HCT116 (cell line): ENCODE measurements around the gene IFI35. TPM values are rescaled to one million over a fixed set of nuclear protein-coding genes. Genes with fewer than 3 reads are reported as not detected.

ENCODE experiments used
- ATAC-seq: fragments of 200-7000 bp; cut with Tn5 transposase; 2 replicates; pipeline ENCODE4 v1.9.1; 2020; ENCODE audit warnings: mild to moderate bottlenecking, moderate library complexity
- BruUV-seq: library from RNA; stranded (reverse); fragments of 400-500 nt; replicated peaks from 2 replicates; lab custom pipeline; 2021; lab: Mats Ljungman, UMichigan
- CTCF ChIA-PET: fragments of 300-600 bp; sonication (Branson Sonifier 250); formaldehyde crosslinking; loops from one replicate; lab custom pipeline; 2021; ENCODE audit warnings: antibody characterized with exemption; lab: Charles Lee
- POLR2A ChIA-PET: fragments of 300-600, 350-600 bp; sonication (Branson Sonifier 250); formaldehyde crosslinking; loops from one replicate; lab custom pipeline; 2021; ENCODE audit warnings: antibody characterized with exemption; lab: Charles Lee
- RAD21 ChIA-PET, 2 experiments: fragments of 300-600 bp; sonication (Branson Sonifier 250); formaldehyde crosslinking; loops; one replicate each; lab custom pipeline; 2023; ENCODE audit warnings: low total read pairs in 2 of 2; ENCODE audit not compliant: uncharacterized antibody in 2 of 2, unreplicated experiment in 2 of 2, low non-redundant PET in 1 of 2; lab: Charles Lee
- DNase-seq: peaks from one replicate; pipeline ENCODE4 v3.0.0-alpha.2; 2010; ENCODE audit warnings: low read depth, low spot score
- H2AFZ ChIP-seq: fragments of 200-600 bp; shearing (Covaris generic), sonication (generic); 2 replicates; pipeline ENCODE4 v1.6.1; 2017; ENCODE audit warnings: low read depth, mixed run types, mixed read lengths, antibody characterized with exemption, low read length; ENCODE audit not compliant: poor library complexity, severe bottlenecking
- H3K27ac ChIP-seq: 2 replicates; pipeline ENCODE4 v1.5.1; 2012; ENCODE audit warnings: low read depth, low read length
- H3K27me3 ChIP-seq: fragments of 200-600 bp; sonication (generic); 2 replicates; pipeline ENCODE4 v1.6.1; 2016; ENCODE audit warnings: mixed run types, low read length, mixed read lengths; ENCODE audit not compliant: insufficient read depth
- H3K36me3 ChIP-seq, 2 experiments: fragments of 200-500 bp in 1 of 2; fragments of 200-600 bp in 1 of 2; sonication (Bioruptor generic) in 1 of 2; sonication (generic) in 1 of 2; 2 replicates each; pipeline versions ENCODE4 v1.5.1 to v1.6.1; 2014 to 2016; ENCODE audit warnings: low read length in 2 of 2, inconsistent platforms in 1 of 2, mixed read lengths in 1 of 2, mixed run types in 1 of 2; ENCODE audit not compliant: insufficient read depth in 2 of 2, control insufficient read depth in 1 of 2
- H3K4me1 ChIP-seq, 2 experiments: fragments of 200-600 bp in 1 of 2; sonication (generic) in 1 of 2; 2 replicates each; pipeline versions ENCODE4 v1.5.1 to v1.6.1; 2012 to 2017; ENCODE audit warnings: low read length in 2 of 2, inconsistent platforms in 1 of 2, mild to moderate bottlenecking in 1 of 2, mixed read lengths in 1 of 2, mixed run types in 1 of 2, moderate library complexity in 1 of 2; ENCODE audit not compliant: insufficient read depth in 2 of 2, control insufficient read depth in 1 of 2
- H3K4me2 ChIP-seq: fragments of 200-600 bp; sonication (generic); 2 replicates; pipeline ENCODE4 v1.6.1; 2017; ENCODE audit warnings: mixed run types, low read length, mixed read lengths
- H3K4me3 ChIP-seq, 2 experiments: fragments of 200-600 bp in 1 of 2; sonication (generic) in 1 of 2; replicated peaks in 1 of 2; 2 replicates each; pipeline ENCODE4 v1.5.1; 2011 to 2016; ENCODE audit warnings: low read length in 2 of 2, control low read depth in 1 of 2, low read depth in 1 of 2, mild to moderate bottlenecking in 1 of 2, mixed read lengths in 1 of 2, mixed run types in 1 of 2
- H3K79me2 ChIP-seq: fragments of 200-600 bp; sonication (generic); 2 replicates; pipeline ENCODE4 v1.6.1; 2017; ENCODE audit warnings: mild to moderate bottlenecking, mixed run types, low read length, moderate library complexity, mixed read lengths; ENCODE audit not compliant: insufficient read depth
- H3K9ac ChIP-seq: fragments of 200-600 bp; sonication (generic); 2 replicates; pipeline ENCODE4 v1.6.1; 2016; ENCODE audit warnings: low read length, mixed read lengths
- H3K9me2 ChIP-seq: fragments of 200-600 bp; sonication (generic), shearing (Covaris generic); 2 replicates; pipeline ENCODE4 v1.6.1; 2017; ENCODE audit warnings: mixed run types, mild to moderate bottlenecking, moderate library complexity; ENCODE audit not compliant: insufficient read depth
- H3K9me3 ChIP-seq, 2 experiments: fragments of 200-500 bp in 1 of 2; fragments of 200-600 bp in 1 of 2; sonication (Bioruptor generic) in 1 of 2; sonication (generic) in 1 of 2; 2 replicates each; pipeline ENCODE4 v1.6.1; 2014 to 2017; ENCODE audit warnings: low read length in 2 of 2, mixed read lengths in 2 of 2, inconsistent platforms in 1 of 2, low read depth in 1 of 2, mild to moderate bottlenecking in 1 of 2, mixed run types in 1 of 2, moderate library complexity in 1 of 2; ENCODE audit not compliant: control insufficient read depth in 1 of 2, insufficient read depth in 1 of 2
- H4K20me1 ChIP-seq: fragments of 200-600 bp; sonication (generic), shearing (Covaris generic); 2 replicates; pipeline ENCODE4 v1.6.1; 2017; ENCODE audit warnings: mixed run types, mild to moderate bottlenecking, moderate library complexity; ENCODE audit not compliant: insufficient read depth
- CEBPB ChIP-seq: IDR thresholded peaks from 2 replicates; pipeline ENCODE4 v1.6.1; 2012; ENCODE audit warnings: low read depth
- CTCF ChIP-seq, 3 experiments: fragments of 200-600 bp in 1 of 3; sonication (generic) in 1 of 3; IDR thresholded peaks in 2 of 3; conservative IDR thresholded peaks in 1 of 3; 2 replicates each; pipeline ENCODE4 v1.5.1; 2012 to 2017; ENCODE audit warnings: low read depth in 2 of 3, low read length in 2 of 3, antibody characterized with exemption in 1 of 3, borderline replicate concordance in 1 of 3, control low read depth in 1 of 3, mild to moderate bottlenecking in 1 of 3, mixed read lengths in 1 of 3, mixed run types in 1 of 3, moderate library complexity in 1 of 3; ENCODE audit not compliant: insufficient read depth in 1 of 3
- EZH2 ChIP-seq: fragments of 200-600 bp; sonication (generic); IDR thresholded peaks from 2 replicates; pipeline ENCODE4 v1.6.1; 2017; ENCODE audit warnings: antibody characterized with exemption, mixed run types
- FOSL1 ChIP-seq: IDR thresholded peaks from 2 replicates; pipeline ENCODE4 v1.6.1; 2012; ENCODE audit warnings: low read depth
- POLR2A ChIP-seq: IDR thresholded peaks from 2 replicates; pipeline ENCODE4 v1.7.0; 2011; ENCODE audit warnings: borderline replicate concordance; ENCODE audit not compliant: insufficient read depth, insufficient read length; ENCODE audit errors: extremely low read depth
- POLR2AphosphoS5 ChIP-seq: IDR thresholded peaks from 2 replicates; pipeline ENCODE4 v1.6.1; 2011; ENCODE audit warnings: mild to moderate bottlenecking, low read depth, low read length, moderate library complexity
- RAD21 ChIP-seq: IDR thresholded peaks from 2 replicates; pipeline ENCODE4 v1.6.1; 2012; ENCODE audit warnings: low read depth, mild to moderate bottlenecking
- REST ChIP-seq: IDR thresholded peaks from 2 replicates; pipeline ENCODE4 v1.6.1; 2012; ENCODE audit warnings: low read depth
- SRF ChIP-seq: IDR thresholded peaks from 2 replicates; pipeline ENCODE4 v1.6.1; 2012; ENCODE audit warnings: low read depth
- ZFX ChIP-seq: fragments of 450-650 bp; IDR thresholded peaks from 2 replicates; pipeline ENCODE4 v1.6.1; 2017
- ZNF274 ChIP-seq: fragments of 200-500 bp; sonication (Bioruptor generic); IDR thresholded peaks from 2 replicates; pipeline ENCODE4 v1.6.1; 2014; ENCODE audit warnings: mild to moderate bottlenecking, low read depth, low read length, inconsistent platforms
- intact Hi-C: fragments of 100-400 bp; cut with micrococcal nuclease; formaldehyde crosslinking; loops from 2 replicates; pipeline ENCODE4 v1.10.0; 2022
- total RNA-seq: library from RNA; stranded (reverse); gene quantifications from one replicate; pipeline ENCODE4 v1.2.1, GENCODE V29; 2021; ENCODE audit not compliant: unreplicated experiment

The IFI35 gene
- total RNA-seq, 1 experiment from 2014 or later: 14.8 TPM

- no peaks in the 10 kb centered on the region for H3K27me3 ChIP-seq
- no peak overlapping the region for H3K9ac ChIP-seq
- no peak overlapping the region for H3K4me3 ChIP-seq
- POLR2A ChIA-PET: interaction anchor here (1.4 kb wide), 1 partner anchor 29 kb away, joined by 3 read pairs; no protein-coding TSS in a partner anchor
- ATAC-seq (no peak), DNase-seq (no peak)
- no peaks in the 10 kb centered on the region for H3K9me2 ChIP-seq
- CTCF ChIA-PET: no interaction called here
- no peak overlapping the region for H2AFZ ChIP-seq
- RAD21 ChIA-PET: interaction anchor here in 1 of 2 experiments (1.9 kb wide), 1 partner anchor 29 kb away, joined by 4 read pairs; the partner anchor contains the start of gene RPL27
- intact Hi-C loops: no loop called here
- TF ChIP-seq SRF (no peak), RAD21 (no peak), EZH2 (no peak), CEBPB (peak; percentile 43; the same call in 1 of the 2 replicates), POLR2A (no peak)
- H3K79me2 ChIP-seq: peaks cover 1% of the 10 kb centered on the region
- H3K4me1 ChIP-seq: peaks cover 8 to 12% of the 10 kb centered on the region in 2 experiments; a peak in 3 of 4 replicates
- no peaks in the 10 kb centered on the region for H4K20me1 ChIP-seq
- H3K27ac ChIP-seq: no peak overlapping the region
- H3K4me2 ChIP-seq: no peak overlapping the region
- H3K36me3 ChIP-seq: no peaks in the 10 kb centered on the region
- no TSS peak for BruUV-seq
- H3K9me3 ChIP-seq: no peaks in the 10 kb centered on the region
Measured at GRCh38 chr17:42969001-42969581, 37.5 kb upstream of the IFI35 start.

- Histone ChIP-seq H3K9me3 (no peaks in the 10 kb centered on the region), H2AFZ (no peak overlapping the region), H3K27ac (no peak overlapping the region), H3K4me1 (peaks cover 1 to 8% of the 10 kb centered on the region in 2 experiments), H3K4me3 (no peak overlapping the region), H4K20me1 (no peaks in the 10 kb centered on the region), H3K36me3 (no peaks in the 10 kb centered on the region), H3K9ac (no peak overlapping the region), H3K4me2 (no peak overlapping the region), H3K79me2 (no peaks in the 10 kb centered on the region), H3K9me2 (no peaks in the 10 kb centered on the region), H3K27me3 (no peaks in the 10 kb centered on the region)
- no TSS peak for BruUV-seq
- ChIA-PET CTCF (no interaction called here), POLR2A (no interaction called here), RAD21 (no interaction called here)
- DNase-seq: no peak
- no peak for TF ChIP-seq REST
- TF ChIP-seq ZFX: no peak
- TF ChIP-seq FOSL1: no peak
- no peak for TF ChIP-seq CTCF (IDR thresholded peaks at IDR 0.05 in 2 of 3, conservative IDR thresholded peaks at IDR 0.05 in 1 of 3; ENCODE audit: borderline replicate concordance in 1 of 3, insufficient read depth in 1 of 3, low read depth in 2 of 3, low read length in 2 of 3)
- no peak for TF ChIP-seq ZNF274
- no peak for TF ChIP-seq EZH2
- no peak for TF ChIP-seq POLR2AphosphoS5
- intact Hi-C loops: no loop called here
- no peak for ATAC-seq
Measured at GRCh38 chr17:42971589-42971988, 35.0 kb upstream of the IFI35 start.
